ENCODE data around the gene STUB1. TPM values are rescaled to one million over a fixed set of nuclear protein-coding genes. Genes with fewer than 3 reads are reported as not detected.

The STUB1 gene
- total and polyA plus RNA-seq, 8 donors = 40.1 to 130 (median 56.2) TPM

GRCh38 chr16:659618-660017, 20.6 kb upstream of the STUB1 start:
- no peaks in the 10 kb centered on the region for H3K9me3 ChIP-seq
- ATAC-seq (no peak), FAIRE-seq (no peak), DNase-seq (peak in 2 of 6 donors; percentile 68 to 86)
- TF ChIP-seq CTCF (IDR thresholded peaks at IDR 0.05) = no peak
- peaks cover 5 to 7% (median 5%) of the 10 kb centered on the region in 3 donors for H3K4me1 ChIP-seq
- H3K27ac ChIP-seq = no peak overlapping the region
- WGBS, 2 donors = 88 to 95% methylated on average over 20 of the region's 20 CpGs
- intact Hi-C loops (cut with DNase I) = loop anchor here in 2 of 3 donors (5.0 to 10.0 kb wide), 2 partner anchors 82 to 275 kb away; partner anchors contain the start of gene PGAP6 (in 1 of the 2)
- no peaks in the 10 kb centered on the region for H3K27me3 ChIP-seq
- H3K36me3 ChIP-seq = no peaks in the 10 kb centered on the region
- no peak overlapping the region for H3K4me3 ChIP-seq

DNA sequence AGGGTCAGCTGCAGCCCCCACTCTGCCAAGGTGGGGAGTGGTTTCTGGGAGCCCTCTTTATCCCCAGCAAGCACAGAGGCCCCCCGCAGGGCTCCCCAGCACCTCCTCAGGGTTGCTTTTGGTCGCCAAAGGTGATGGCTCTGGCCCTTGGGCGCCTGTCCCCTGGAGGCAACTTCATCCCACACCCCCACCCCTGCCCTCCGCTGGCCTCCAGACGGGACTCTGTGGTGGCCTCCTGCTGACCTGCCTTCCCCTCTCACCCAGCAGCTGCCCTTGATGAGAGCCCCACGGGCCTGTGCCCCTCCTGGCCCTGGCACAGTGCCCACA, 20.1 kb upstream of the STUB1 start:
- H3K4me3 ChIP-seq = no peak overlapping the region
- FAIRE-seq (no peak), ATAC-seq (peak in 3 of 4 donors; percentile 0 to 1 (median 1)), DNase-seq (peak in 1 of 6 donors; percentile 86)
- H3K27ac ChIP-seq = peak overlapping the region; percentile 55 to 72 (median 61)
- H3K27me3 ChIP-seq = no peaks in the 10 kb centered on the region
- H3K4me1 ChIP-seq = peaks cover 5 to 7% (median 5%) of the 10 kb centered on the region in 3 donors
- no peak for TF ChIP-seq CTCF (IDR thresholded peaks at IDR 0.05)
- H3K9me3 ChIP-seq = no peaks in the 10 kb centered on the region
- WGBS, 2 donors = 58 to 66% methylated on average over 6 of the region's 6 CpGs
- intact Hi-C loops (cut with DNase I) = loop anchor here in 1 of 3 donors (5.0 kb wide), 1 partner anchor 83 kb away; no protein-coding TSS in a partner anchor
- no peaks in the 10 kb centered on the region for H3K36me3 ChIP-seq

GRCh38 chr16:660459-661183, 19.6 kb upstream of the STUB1 start:
- no peaks in the 10 kb centered on the region for H3K9me3 ChIP-seq
- peak overlapping the region; percentile 60 to 72 (median 63) for H3K27ac ChIP-seq
- 8 to 14% methylated on average over 27 to 38 of the region's 43 CpGs for WGBS, 2 donors
- peak overlapping the region in 2 of 4 donors; percentile 9 to 19 for H3K4me3 ChIP-seq
- H3K4me1 ChIP-seq = peaks cover 5 to 7% (median 5%) of the 10 kb centered on the region in 3 donors
- DNase-seq (peak in 5 of 6 donors; percentile 92 to 98 (median 95)), FAIRE-seq (no peak), ATAC-seq (peak; percentile 82 to 90 (median 88))
- H3K27me3 ChIP-seq = no peaks in the 10 kb centered on the region
- no peaks in the 10 kb centered on the region for H3K36me3 ChIP-seq
- intact Hi-C loops (cut with DNase I) = loop anchor here in 1 of 3 donors (5.0 kb wide), 1 partner anchor 83 kb away; no protein-coding TSS in a partner anchor
- peak; percentile 35 to 64 (median 48) for TF ChIP-seq CTCF (IDR thresholded peaks at IDR 0.05)

DNA sequence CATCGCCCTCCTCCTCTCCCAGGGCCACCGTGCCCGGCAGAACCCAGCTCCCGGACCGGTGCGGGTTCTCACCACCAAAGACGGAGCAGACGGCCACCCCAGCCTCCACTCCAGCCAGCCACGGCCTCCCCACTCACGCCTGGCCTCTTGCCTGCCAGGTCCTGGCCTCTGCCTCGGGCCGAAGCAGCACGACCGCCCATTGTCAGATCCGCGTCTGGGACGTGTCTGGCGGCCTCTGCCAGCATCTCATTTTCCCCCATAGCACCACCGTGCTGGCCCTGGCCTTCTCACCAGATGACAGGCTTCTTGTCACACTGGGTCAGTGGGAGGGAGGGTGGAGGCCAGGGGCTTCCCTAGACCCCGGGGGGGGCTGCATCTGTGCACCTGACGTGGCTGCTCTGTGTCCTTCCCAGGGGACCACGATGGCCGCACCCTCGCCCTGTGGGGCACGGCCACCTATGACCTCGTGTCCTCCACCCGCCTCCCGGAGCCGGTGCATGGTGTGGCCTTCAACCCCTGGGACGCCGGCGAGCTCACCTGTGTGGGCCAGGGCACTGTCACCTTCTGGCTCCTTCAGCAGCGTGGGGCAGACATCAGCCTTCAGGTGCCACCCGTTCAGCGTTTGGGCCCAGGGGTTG, 18.9 kb upstream of the STUB1 start:
- ATAC-seq (peak; percentile 1 to 12 (median 8)), FAIRE-seq (no peak), DNase-seq (peak in 2 of 6 donors; percentile 71 to 87)
- Histone ChIP-seq H3K36me3 (no peaks in the 10 kb centered on the region), H3K9me3 (no peaks in the 10 kb centered on the region), H3K27ac (peak overlapping the region; percentile 55 to 64 (median 62)), H3K4me3 (peak overlapping the region in 1 of 4 donors; percentile 9), H3K27me3 (no peaks in the 10 kb centered on the region), H3K4me1 (peaks cover 5 to 7% (median 5%) of the 10 kb centered on the region in 3 donors)
- TF ChIP-seq CTCF (IDR thresholded peaks at IDR 0.05) = no peak
- 25 to 33% methylated on average over 34 to 35 of the region's 35 CpGs for WGBS, 2 donors
- intact Hi-C loops (cut with DNase I) = loop anchor here in 1 of 3 donors (5.0 kb wide), 1 partner anchor 84 kb away; no protein-coding TSS in a partner anchor
